Neural crest cell (in vitro differentiated cells): ENCODE measurements around the gene IGSF10. TPM values are rescaled to one million over a fixed set of nuclear protein-coding genes. Genes with fewer than 3 reads are reported as not detected.
A peak's percentile ranks its signal among the peaks of the same experiment; 100 is the strongest.

Experiments used
- DNase-seq: peaks from one replicate; pipeline ENCODE4 v3.0.0; 2021; ENCODE audit warnings: low read depth, mixed read lengths, low spot score
- H3K27ac Mint-ChIP-seq: one replicate; pipeline ENCODE4 v1.8.0; 2021; ENCODE audit warnings: mild to moderate bottlenecking, mixed read lengths; ENCODE audit not compliant: unreplicated experiment
- H3K27me3 Mint-ChIP-seq: 2 replicates; pipeline ENCODE4 v1.8.0; 2021; ENCODE audit warnings: low read depth, mild to moderate bottlenecking, mixed read lengths
- H3K36me3 Mint-ChIP-seq: 2 replicates; pipeline ENCODE4 v1.8.0; 2021; ENCODE audit warnings: low read depth, mild to moderate bottlenecking, mixed read lengths
- H3K4me1 Mint-ChIP-seq: 2 replicates; pipeline ENCODE4 v1.8.0; 2021; ENCODE audit warnings: mixed read lengths
- H3K4me3 Mint-ChIP-seq: one replicate; pipeline ENCODE4 v1.8.0; 2021; ENCODE audit warnings: mild to moderate bottlenecking, mixed read lengths
- H3K9me3 Mint-ChIP-seq: 2 replicates; pipeline ENCODE4 v1.8.0; 2021; ENCODE audit warnings: mixed read lengths
- total RNA-seq: library from RNA; stranded (reverse); gene quantifications from 2 replicates; pipeline ENCODE4 v1.2.1, GENCODE V29; 2021
- TF ChIP-seq, protein P1 (sequence below): fragments of 200-600 bp; sonication (generic); conservative IDR thresholded peaks from 2 replicates; pipeline ENCODE4 v1.5.0; 2021; ENCODE audit warnings: antibody characterized with exemption, mild to moderate bottlenecking

Gene IGSF10
- total RNA-seq, 1 donor from 2014 or later: not detected

GRCh38 chr3:151428386-151428785 lies 32.5 kb downstream of the IGSF10 start:
- H3K27me3 Mint-ChIP-seq: no peaks in the 10 kb centered on the region
- H3K27ac Mint-ChIP-seq: no peak overlapping the region
- no peak for DNase-seq
- H3K9me3 Mint-ChIP-seq: no peaks in the 10 kb centered on the region
- H3K36me3 Mint-ChIP-seq: peaks cover 4% of the 10 kb centered on the region
- TF ChIP-seq, protein P1, sequence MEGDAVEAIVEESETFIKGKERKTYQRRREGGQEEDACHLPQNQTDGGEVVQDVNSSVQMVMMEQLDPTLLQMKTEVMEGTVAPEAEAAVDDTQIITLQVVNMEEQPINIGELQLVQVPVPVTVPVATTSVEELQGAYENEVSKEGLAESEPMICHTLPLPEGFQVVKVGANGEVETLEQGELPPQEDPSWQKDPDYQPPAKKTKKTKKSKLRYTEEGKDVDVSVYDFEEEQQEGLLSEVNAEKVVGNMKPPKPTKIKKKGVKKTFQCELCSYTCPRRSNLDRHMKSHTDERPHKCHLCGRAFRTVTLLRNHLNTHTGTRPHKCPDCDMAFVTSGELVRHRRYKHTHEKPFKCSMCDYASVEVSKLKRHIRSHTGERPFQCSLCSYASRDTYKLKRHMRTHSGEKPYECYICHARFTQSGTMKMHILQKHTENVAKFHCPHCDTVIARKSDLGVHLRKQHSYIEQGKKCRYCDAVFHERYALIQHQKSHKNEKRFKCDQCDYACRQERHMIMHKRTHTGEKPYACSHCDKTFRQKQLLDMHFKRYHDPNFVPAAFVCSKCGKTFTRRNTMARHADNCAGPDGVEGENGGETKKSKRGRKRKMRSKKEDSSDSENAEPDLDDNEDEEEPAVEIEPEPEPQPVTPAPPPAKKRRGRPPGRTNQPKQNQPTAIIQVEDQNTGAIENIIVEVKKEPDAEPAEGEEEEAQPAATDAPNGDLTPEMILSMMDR: no peak
- H3K4me1 Mint-ChIP-seq: peaks cover 11% of the 10 kb centered on the region
- no peak overlapping the region for H3K4me3 Mint-ChIP-seq

DNA sequence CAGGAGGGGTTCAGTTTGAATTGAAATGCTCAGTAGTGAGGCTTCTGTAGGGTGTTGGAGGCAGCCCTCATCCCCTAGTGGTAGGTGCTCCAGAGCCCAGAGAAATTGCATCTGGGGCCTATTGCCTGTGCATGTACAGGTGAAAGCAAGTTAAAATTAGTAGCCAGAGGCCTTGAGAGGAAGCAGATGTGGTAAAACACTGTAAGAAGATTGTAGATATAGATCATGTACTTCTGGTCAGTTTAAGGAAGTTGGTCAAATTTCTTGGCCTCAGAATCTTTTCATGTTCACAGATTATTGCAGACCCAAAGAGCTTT lies 34.6 kb downstream of the IGSF10 start:
- Mint-ChIP-seq H3K27ac (no peak overlapping the region), H3K4me1 (peaks cover 11% of the 10 kb centered on the region), H3K36me3 (peaks cover 7% of the 10 kb centered on the region), H3K4me3 (no peak overlapping the region), H3K9me3 (no peaks in the 10 kb centered on the region), H3K27me3 (no peaks in the 10 kb centered on the region)
- no peak for DNase-seq
- TF ChIP-seq, protein P1: peak; percentile 24

DNA sequence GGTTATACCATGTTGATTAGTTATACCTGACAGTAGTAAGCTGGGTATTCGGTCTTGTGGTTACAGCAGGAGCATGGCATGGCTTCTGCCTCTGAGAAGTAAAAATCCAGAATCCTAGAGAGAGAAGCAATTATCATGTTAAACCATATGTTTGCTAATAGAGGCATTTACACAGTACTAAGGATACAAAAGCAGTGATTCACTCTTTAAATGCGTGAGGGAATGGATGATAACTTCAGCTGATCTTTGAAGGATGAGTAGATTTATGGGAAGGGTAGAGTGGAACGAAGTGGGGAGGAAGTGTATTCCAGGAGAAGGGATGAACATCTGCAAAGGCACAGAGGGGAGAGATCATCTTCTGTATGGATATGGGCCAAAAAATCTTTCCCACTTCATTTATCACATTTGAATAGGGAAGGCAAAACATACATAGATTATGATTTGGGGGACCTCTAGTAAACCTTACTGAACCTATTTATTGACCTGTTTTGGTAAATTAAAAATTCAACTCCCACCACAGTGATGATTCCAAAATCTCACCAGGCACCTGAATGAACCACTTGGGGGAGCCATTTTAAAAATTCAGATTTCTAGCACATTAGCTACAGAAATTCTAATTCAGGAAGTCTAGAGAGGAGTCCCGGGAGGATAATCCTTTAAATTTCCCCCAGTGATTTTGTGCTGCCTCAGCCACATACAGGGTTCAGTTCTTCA lies 35.1 kb downstream of the IGSF10 start:
- Mint-ChIP-seq H3K27ac (no peak overlapping the region), H3K9me3 (no peaks in the 10 kb centered on the region), H3K36me3 (peaks cover 5% of the 10 kb centered on the region), H3K27me3 (no peaks in the 10 kb centered on the region), H3K4me3 (no peak overlapping the region), H3K4me1 (peaks cover 7% of the 10 kb centered on the region)
- no peak for DNase-seq
- TF ChIP-seq, protein P1: peak; percentile 50

- TF ChIP-seq, protein P1: no peak
- Mint-ChIP-seq H3K4me3 (no peak overlapping the region), H3K4me1 (peaks cover 5% of the 10 kb centered on the region), H3K9me3 (no peaks in the 10 kb centered on the region), H3K36me3 (peaks cover 16% of the 10 kb centered on the region), H3K27me3 (no peaks in the 10 kb centered on the region), H3K27ac (no peak overlapping the region)
- no peak for DNase-seq
Measured at GRCh38 chr3:151423091-151423490, 37.8 kb downstream of the IGSF10 start.

GRCh38 chr3:151421938-151422337 lies 38.9 kb downstream of the IGSF10 start:
- DNase-seq: no peak
- H3K4me1 Mint-ChIP-seq: peaks cover 5% of the 10 kb centered on the region
- H3K36me3 Mint-ChIP-seq: peaks cover 16% of the 10 kb centered on the region
- H3K9me3 Mint-ChIP-seq: no peaks in the 10 kb centered on the region
- TF ChIP-seq, protein P1: no peak
- no peaks in the 10 kb centered on the region for H3K27me3 Mint-ChIP-seq
- no peak overlapping the region for H3K4me3 Mint-ChIP-seq
- no peak overlapping the region for H3K27ac Mint-ChIP-seq
